ENCODE measurements around the gene KBTBD12.

KBTBD12 gene

DNA sequence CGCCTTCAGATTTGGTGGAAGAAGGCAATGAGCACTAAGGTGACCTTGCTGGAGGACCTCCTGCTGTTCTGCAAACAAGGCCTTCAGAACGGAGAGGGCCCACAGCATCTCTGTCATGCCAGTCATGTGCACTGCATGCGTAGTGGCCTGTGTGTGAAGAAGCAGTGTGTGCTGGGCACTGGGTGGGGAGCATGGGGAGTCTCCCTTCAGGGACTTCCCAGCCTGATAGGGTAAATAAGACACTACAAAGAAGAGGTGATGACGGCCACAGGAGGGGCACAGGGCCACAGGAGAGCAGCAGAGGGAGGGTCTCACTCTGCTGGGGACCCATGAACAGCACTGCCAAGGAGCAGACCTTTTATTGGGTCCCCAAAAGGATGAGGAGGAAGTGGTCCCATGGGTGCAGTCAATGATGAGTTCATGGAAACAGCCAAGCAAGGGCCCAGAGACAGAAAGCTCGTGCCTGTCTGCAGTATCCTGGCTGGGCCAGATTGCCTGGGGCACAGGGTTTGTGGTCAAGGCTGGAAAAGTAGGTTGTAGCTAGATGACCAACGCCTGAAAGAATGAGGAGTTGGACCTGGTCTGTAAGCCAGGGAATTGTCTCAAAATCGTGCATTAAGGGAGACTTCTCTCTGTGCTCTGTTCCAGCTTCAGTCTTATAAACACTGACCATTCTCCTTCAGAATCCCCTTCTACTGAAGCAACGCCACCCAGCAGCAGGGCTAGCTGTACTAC, 69.4 kb downstream of the KBTBD12 start:
- ChIA-PET POLR2A (no interaction called here), CTCF (interaction anchor here (1.0 to 1.8 kb wide), 3 partner anchors 9 to 332 kb away, joined by 4 to 7 read pairs (median 5); no protein-coding TSS in a partner anchor)
- no peak for TF ChIP-seq CTCF (IDR thresholded peaks at IDR 0.05; ENCODE audit: insufficient read depth, low read length, missing control alignments)
- no peak for DNase-seq (ENCODE audit: low read depth, low spot score)
- H3K4me3 ChIP-seq (ENCODE audit: low read depth, low read length) = no peak overlapping the region

DNA sequence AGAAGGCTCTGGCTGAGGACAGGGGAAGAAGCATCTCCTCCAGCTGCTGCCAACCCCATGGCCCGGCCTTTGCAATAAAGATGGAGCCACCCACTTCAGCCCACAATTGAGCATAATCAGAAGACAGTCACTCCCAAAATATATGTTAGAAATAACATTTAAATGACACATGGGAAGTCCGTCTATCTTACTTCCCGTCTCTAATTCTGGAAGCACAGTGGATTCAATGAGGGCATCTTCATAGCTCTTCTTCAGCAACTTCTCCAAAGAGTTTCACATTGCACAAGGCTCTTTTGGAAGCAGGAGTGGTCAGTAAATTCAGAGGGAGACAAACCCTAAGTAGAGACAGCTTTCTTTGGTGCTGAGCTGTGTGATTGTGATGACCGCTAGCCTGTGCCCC, 70.2 kb downstream of the KBTBD12 start:
- CTCF ChIA-PET = interaction anchor here (1.0 to 1.8 kb wide), 3 partner anchors 8 to 333 kb away, joined by 4 to 7 read pairs (median 5); no protein-coding TSS in a partner anchor
- H3K4me3 ChIP-seq (ENCODE audit: low read depth, low read length) = no peak overlapping the region
- POLR2A ChIA-PET = interaction anchor here (0.6 kb wide), 1 partner anchor 249 kb away, joined by 3 read pairs; no protein-coding TSS in a partner anchor
- no peak for TF ChIP-seq CTCF (IDR thresholded peaks at IDR 0.05; ENCODE audit: insufficient read depth, low read length, missing control alignments)
- no peak for DNase-seq (ENCODE audit: low read depth, low spot score)

DNA sequence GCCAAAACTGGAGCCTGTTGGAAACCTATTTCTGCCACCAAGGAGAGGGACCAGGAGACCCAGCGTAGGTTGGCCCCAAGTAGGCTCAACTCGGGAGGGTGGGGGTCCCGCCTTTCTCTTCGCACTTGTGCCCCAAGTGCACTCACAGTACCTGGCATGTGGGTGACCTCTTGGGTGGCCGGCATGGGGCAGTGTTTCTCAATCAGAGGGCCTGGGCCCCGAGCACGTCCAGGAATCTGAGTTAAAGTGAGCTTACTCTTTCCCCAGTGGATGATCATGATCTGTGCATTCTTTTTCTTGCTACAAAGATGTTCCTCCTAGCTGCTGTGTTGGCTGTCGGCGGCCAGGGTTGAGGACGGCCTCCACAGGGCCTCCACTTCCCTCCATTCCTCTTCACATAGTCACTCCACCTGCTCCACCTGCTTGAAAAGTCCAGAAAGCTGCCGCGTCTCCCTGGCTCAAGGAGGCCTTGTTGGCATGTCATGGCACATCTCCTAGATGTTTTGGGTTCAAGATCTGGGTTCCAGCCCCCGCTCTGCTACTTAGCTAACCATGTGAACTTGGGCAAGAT, 70.7 kb downstream of the KBTBD12 start:
- TF ChIP-seq CTCF (IDR thresholded peaks at IDR 0.05; ENCODE audit: insufficient read depth, low read length, missing control alignments) = no peak
- ChIA-PET POLR2A (interaction anchor here (0.6 kb wide), 1 partner anchor 249 kb away, joined by 3 read pairs; no protein-coding TSS in a partner anchor), CTCF (interaction anchor here (1.0 to 1.8 kb wide), 3 partner anchors 7 to 333 kb away, joined by 4 to 7 read pairs (median 5); no protein-coding TSS in a partner anchor)
- no peak for DNase-seq (ENCODE audit: low read depth, low spot score)
- no peak overlapping the region for H3K4me3 ChIP-seq (ENCODE audit: low read depth, low read length)

- DNase-seq (ENCODE audit: low read depth, low spot score) = no peak
- H3K4me3 ChIP-seq (ENCODE audit: low read depth, low read length) = no peak overlapping the region
- POLR2A ChIA-PET = no interaction called here
- CTCF ChIA-PET = no interaction called here
- TF ChIP-seq CTCF (IDR thresholded peaks at IDR 0.05; ENCODE audit: insufficient read depth, low read length, missing control alignments) = no peak
Observed at GRCh38 chr3:127986803-127987202, 71.8 kb downstream of the KBTBD12 start.

DNA sequence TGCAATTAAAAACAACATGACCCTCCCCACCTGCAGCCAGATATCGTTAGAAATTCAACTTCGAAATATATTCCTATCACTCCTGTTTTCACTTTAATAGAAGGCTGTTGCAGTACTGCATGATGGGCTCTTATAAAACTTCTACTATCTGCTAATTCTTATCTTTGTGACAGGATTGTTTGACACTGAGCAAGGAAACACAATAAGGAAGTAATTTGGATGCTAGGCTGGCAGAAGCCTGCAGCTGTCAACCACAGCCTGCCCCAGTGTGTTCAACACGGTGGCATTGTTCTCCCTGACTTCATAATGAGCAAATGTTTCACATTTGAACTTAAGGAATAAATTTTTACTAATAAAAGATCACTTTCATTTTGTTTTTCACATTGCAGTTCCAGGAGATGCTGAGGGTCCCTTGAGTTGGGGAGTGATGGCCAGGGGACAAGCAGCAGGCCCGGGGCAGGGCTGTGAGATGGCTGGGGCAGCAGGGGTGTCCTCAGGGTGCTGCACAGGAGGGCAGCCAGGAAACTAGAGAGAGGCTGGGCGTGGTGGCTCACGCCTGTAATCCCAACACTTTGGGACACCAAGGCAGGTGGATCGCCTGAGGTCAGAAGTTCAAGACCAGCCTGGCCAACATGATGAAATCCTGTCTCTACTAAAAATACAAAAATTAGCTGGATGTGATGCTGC, 72.4 kb downstream of the KBTBD12 start:
- POLR2A ChIA-PET = no interaction called here
- CTCF ChIA-PET = no interaction called here
- no peak for DNase-seq (ENCODE audit: low read depth, low spot score)
- no peak overlapping the region for H3K4me3 ChIP-seq (ENCODE audit: low read depth, low read length)
- no peak for TF ChIP-seq CTCF (IDR thresholded peaks at IDR 0.05; ENCODE audit: insufficient read depth, low read length, missing control alignments)
